GM12878 (cell line): ENCODE measurements around the gene LEUTX. TPM values are rescaled to one million over a fixed set of nuclear protein-coding genes. Genes with fewer than 3 reads are reported as not detected.

Experiments used
- ATAC-seq: fragments of 200-7000 bp; cut with Tn5 transposase; 3 replicates; pipeline ENCODE4 v1.9.1; 2020; ENCODE audit warnings: mild to moderate bottlenecking, moderate library complexity
- BruUV-seq: library from RNA; stranded (reverse); fragments of 400-500 nt; replicated peaks from 2 replicates; lab custom pipeline; 2021; lab: Mats Ljungman, UMichigan
- CTCF ChIA-PET: fragments of 300-600 bp; sonication (Branson Sonifier 250); formaldehyde crosslinking; extraction: SDS; loops from one replicate; lab custom pipeline; 2021; ENCODE audit warnings: inconsistent platforms; lab: Yijun Ruan, JAX
- POLR2A ChIA-PET: fragments of 350-600 bp; formaldehyde crosslinking; extraction: SDS; loops from one replicate; lab custom pipeline; 2021; ENCODE audit warnings: inconsistent platforms; lab: Charles Lee
- RAD21 ChIA-PET: fragments of 300-600 bp; sonication (Branson Sonifier 250); formaldehyde crosslinking; loops from one replicate; lab custom pipeline; 2023; ENCODE audit warnings: antibody characterized with exemption; ENCODE audit not compliant: unreplicated experiment; lab: Charles Lee
- SMC1A ChIA-PET: fragments of 300-600 bp; sonication (Branson Sonifier 250); formaldehyde crosslinking; loops from one replicate; lab custom pipeline; 2023; ENCODE audit not compliant: unreplicated experiment, uncharacterized antibody; lab: Charles Lee
- DNase-seq: peaks from one replicate; pipeline ENCODE4 v3.0.0-alpha.2; 2011; ENCODE audit warnings: low read depth, low spot score
- FAIRE-seq: peaks from 3 replicates; lab custom pipeline; 2011; peaks lifted over from hg19 to GRCh38; lab: Jason Lieb, UNC
- H2AFZ ChIP-seq: 2 replicates; pipeline ENCODE4 v1.6.0; 2011; ENCODE audit warnings: low read depth, low read length, control low read depth; ENCODE audit not compliant: control insufficient read depth
- H3K27ac ChIP-seq: 2 replicates; pipeline ENCODE4 v1.5.1; 2011; ENCODE audit warnings: control low read depth; ENCODE audit not compliant: control insufficient read depth, insufficient read depth
- H3K27me3 ChIP-seq, 2 experiments: replicated peaks in 1 of 2; 2 replicates each; pipeline versions ENCODE4 v1.6.0 to v1.6.1; 2011; ENCODE audit warnings: low read length in 1 of 2; ENCODE audit not compliant: control insufficient read depth in 2 of 2, insufficient read depth in 2 of 2
- H3K36me3 ChIP-seq, 2 experiments: 2 replicates each; pipeline ENCODE4 v1.5.1; 2011; ENCODE audit warnings: low read length in 1 of 2; ENCODE audit not compliant: control insufficient read depth in 2 of 2, insufficient read depth in 2 of 2
- H3K4me1 ChIP-seq: 2 replicates; pipeline ENCODE4 v1.6.1; 2011; ENCODE audit warnings: mild to moderate bottlenecking, low read length, moderate library complexity, mixed read lengths; ENCODE audit not compliant: control insufficient read depth, insufficient read depth
- H3K4me2 ChIP-seq: 2 replicates; pipeline ENCODE4 v1.6.0; 2011; ENCODE audit warnings: control low read depth; ENCODE audit not compliant: control insufficient read depth, insufficient read depth
- H3K4me3 ChIP-seq: fragments of 200-600 bp; sonication (generic); 2 replicates; pipeline ENCODE4 v1.5.1; 2016
- H3K79me2 ChIP-seq: 2 replicates; pipeline ENCODE4 v1.6.0; 2011; ENCODE audit warnings: low read length; ENCODE audit not compliant: control insufficient read depth, insufficient read depth
- H3K9ac ChIP-seq: 2 replicates; pipeline ENCODE4 v1.8.0; 2011; ENCODE audit warnings: low read length, control low read depth, mixed read lengths; ENCODE audit not compliant: control insufficient read depth, insufficient read depth
- H3K9me3 ChIP-seq: replicated peaks from 3 replicates; pipeline ENCODE4 v1.5.1; 2011; ENCODE audit warnings: mild to moderate bottlenecking, low read length; ENCODE audit not compliant: control insufficient read depth, insufficient read depth
- H4K20me1 ChIP-seq: 2 replicates; pipeline ENCODE4 v1.6.0; 2011; ENCODE audit not compliant: control insufficient read depth, insufficient read depth
- ATF7 ChIP-seq: fragments of 450-650 bp; IDR thresholded peaks from 2 replicates; pipeline ENCODE4 v1.6.1; 2016; ENCODE audit warnings: low read depth, mild to moderate bottlenecking
- BHLHE40 ChIP-seq, 2 experiments: fragments of 450-650 bp in 1 of 2; IDR thresholded peaks; 2 replicates each; pipeline ENCODE4 v1.6.1; 2011 to 2017; ENCODE audit warnings: low read depth in 2 of 2, borderline replicate concordance in 1 of 2, improper control_type of control experiment in 1 of 2, low read length in 1 of 2, mild to moderate bottlenecking in 1 of 2
- CBFB ChIP-seq: IDR thresholded peaks from 2 replicates; pipeline ENCODE4 v1.6.1; 2016; ENCODE audit warnings: antibody characterized with exemption, low read depth
- CREB1 ChIP-seq: IDR thresholded peaks from 2 replicates; pipeline ENCODE4 v1.6.1; 2012; ENCODE audit warnings: low read depth, mild to moderate bottlenecking, inconsistent platforms
- ETV6 ChIP-seq, 2 experiments: fragments of 450-650 bp in 1 of 2; IDR thresholded peaks in 1 of 2; conservative IDR thresholded peaks in 1 of 2; 2 replicates each; pipeline ENCODE4 v1.6.1; 2014; ENCODE audit warnings: antibody characterized with exemption in 1 of 2, borderline replicate concordance in 1 of 2, low read depth in 1 of 2, mild to moderate bottlenecking in 1 of 2, moderate library complexity in 1 of 2
- HCFC1 ChIP-seq: fragments of 150-350 bp; IDR thresholded peaks from 2 replicates; pipeline ENCODE4 v1.6.1; 2014; ENCODE audit warnings: low read length
- NFYA ChIP-seq: IDR thresholded peaks from 2 replicates; pipeline ENCODE4 v1.6.1; 2011; ENCODE audit warnings: low read depth, mild to moderate bottlenecking, low read length, improper control_type of control experiment, borderline replicate concordance
- NFYB ChIP-seq: IDR thresholded peaks from 2 replicates; pipeline ENCODE4 v1.6.1; 2011; ENCODE audit warnings: low read depth, mild to moderate bottlenecking, low read length, improper control_type of control experiment, moderate library complexity; ENCODE audit not compliant: insufficient read depth
- NR2C1 ChIP-seq: fragments of 450-650 bp; IDR thresholded peaks from 2 replicates; pipeline ENCODE4 v1.6.1; 2017; ENCODE audit warnings: antibody characterized with exemption, mild to moderate bottlenecking, moderate library complexity
- NR2C2 ChIP-seq: IDR thresholded peaks from 2 replicates; pipeline ENCODE4 v1.6.1; 2011; ENCODE audit warnings: borderline replicate concordance, low read depth; ENCODE audit not compliant: control insufficient read depth, insufficient read length
- POLR2A ChIP-seq: IDR thresholded peaks from 2 replicates; pipeline ENCODE4 v1.6.1; 2011; ENCODE audit warnings: low read depth, mild to moderate bottlenecking, low read length
- RUNX3 ChIP-seq: IDR thresholded peaks from 2 replicates; pipeline ENCODE4 v1.6.1; 2012; ENCODE audit warnings: low read length, inconsistent platforms
- SMAD1 ChIP-seq: fragments of 450-650 bp; IDR thresholded peaks from 2 replicates; pipeline ENCODE4 v1.6.1; 2018; ENCODE audit warnings: mild to moderate bottlenecking, low read depth; ENCODE audit not compliant: partially characterized antibody
- SP1 ChIP-seq: IDR thresholded peaks from one replicate; pipeline ENCODE4 v1.6.1; 2011; ENCODE audit warnings: low read depth, low read length
- SPI1 ChIP-seq: IDR thresholded peaks from 2 replicates; pipeline ENCODE4 v1.6.1; 2011; ENCODE audit warnings: low read depth, mild to moderate bottlenecking, low read length, moderate library complexity, borderline replicate concordance; ENCODE audit not compliant: insufficient read depth
- STAT1 ChIP-seq: fragments of 450-650 bp; conservative IDR thresholded peaks from 2 replicates; pipeline ENCODE4 v1.6.1; 2014; ENCODE audit warnings: antibody characterized with exemption, mild to moderate bottlenecking
- STAT3 ChIP-seq: IDR thresholded peaks from 2 replicates; pipeline ENCODE4 v1.6.1; 2011; ENCODE audit warnings: low read depth, low read length, improper control_type of control experiment
- YY1 ChIP-seq: IDR thresholded peaks from 2 replicates; pipeline ENCODE4 v1.6.1; 2011; ENCODE audit warnings: low read depth, mild to moderate bottlenecking, low read length
- WGBS: methylation state at CpG from one replicate; pipeline ENCODE4 v1.1.6; 2016; ENCODE audit warnings: low lambda C conversion rate; ENCODE audit not compliant: insufficient replicate concordance, insufficient coverage; ENCODE audit errors: missing lambda C conversion rate; 5-methylcytosine and 5-hydroxymethylcytosine counted together
- in situ Hi-C: fragments of 300-500 bp; cut with MboI; formaldehyde crosslinking; loops from 9 replicates; pipeline ENCODE4 v1.14.3; 2018; ENCODE audit warnings: mixed read lengths
- intact Hi-C: fragments of 100-400 bp; cut with micrococcal nuclease; formaldehyde crosslinking; loops from one replicate; pipeline ENCODE4 v1.14.2; 2022; ENCODE audit not compliant: unreplicated experiment
- polyA plus RNA-seq, 11 experiments: library from polyadenylated mRNA; depleted of rRNA in 4 of 11; unstranded in 6 of 11; stranded (reverse) in 5 of 11; fragments of >200 nt; fragmentation: Nextera tagmentation in 4 of 11; fragmentation: Illumina TruSeq in 1 of 11; extraction: Ambion mirVana in 4 of 11; extraction: Trizol in 1 of 11; gene quantifications; 1 replicate in 1 of 11; 2 replicates in 10 of 11; pipeline versions ENCODE4 v1.2.1 to v1.2.3, GENCODE V29; 2011 to 2016; ENCODE audit warnings: inconsistent platforms in 2 of 11, missing spikeins in 2 of 11, low read depth in 1 of 11
- total RNA-seq, 4 experiments: library from RNA; depleted of rRNA in 3 of 4; stranded (reverse); fragments of >200 nt in 3 of 4; fragmentation: Illumina TruSeq in 1 of 4; extraction: Trizol in 1 of 4; gene quantifications; 2 replicates each; pipeline versions ENCODE4 v1.2.1 to v1.2.3, GENCODE V29; 2013 to 2021
- TF ChIP-seq, protein P1 (sequence below): fragments of 450-650 bp; IDR thresholded peaks from 2 replicates; pipeline ENCODE4 v1.6.1; 2017; ENCODE audit warnings: low read depth, mild to moderate bottlenecking, moderate library complexity

Gene LEUTX
- total and polyA plus RNA-seq, 10 of the 15 experiments (the other 5 are each of a cell fraction or from before 2014, with no cell fraction given) = 0.29 to 0.46 (median 0.40) TPM; not detected in 4

- TF ChIP-seq ETV6 (conservative IDR thresholded peaks at IDR 0.05 in 1 of 2, IDR thresholded peaks at IDR 0.05 in 1 of 2; ENCODE audit: borderline replicate concordance in 1 of 2, low read depth in 1 of 2) = no peak
Observed at GRCh38 chr19:39823686-39824085, 45.0 kb downstream of the LEUTX start (continued).

GRCh38 chr19:39824143-39825092 lies 45.8 kb downstream of the LEUTX start:
- H3K4me3 ChIP-seq = peak overlapping the region; percentile 81
- H3K27me3 ChIP-seq = no peaks in the 10 kb centered on the region
- ChIA-PET POLR2A (interaction anchor here (0.6 to 2.1 kb wide), 3 partner anchors 9 to 964 kb away, joined by 3 to 10 read pairs (median 5); no protein-coding TSS in a partner anchor), CTCF (interaction anchor here (0.7 to 1.5 kb wide), 4 partner anchors 9 to 146 kb away, joined by 3 to 4 read pairs (median 4); partner anchors contain the start of genes DYRK1B and PSMC4), SMC1A (interaction anchor here (0.8 kb wide), 1 partner anchor 20 kb away, joined by 3 read pairs; no protein-coding TSS in a partner anchor), RAD21 (no interaction called here)
- peaks cover 6% of the 10 kb centered on the region for H3K79me2 ChIP-seq
- in situ Hi-C loops (no loop called here), intact Hi-C loops (no loop called here)
- no peaks in the 10 kb centered on the region for H3K9me3 ChIP-seq
- H2AFZ ChIP-seq = peak overlapping the region; percentile 86
- H3K36me3 ChIP-seq = peaks cover 6 to 7% of the 10 kb centered on the region in 2 experiments; a peak in 3 of 4 replicates
- peak; percentile 99 for ATAC-seq
- H3K27ac ChIP-seq = peak overlapping the region; percentile 53
- H4K20me1 ChIP-seq = no peaks in the 10 kb centered on the region
- H3K4me1 ChIP-seq = peaks cover 17% of the 10 kb centered on the region
- 9% methylated on average over 47 of the region's 47 CpGs for WGBS
- TSS peak; percentile 77 for BruUV-seq
- peak overlapping the region; percentile 93 for H3K4me2 ChIP-seq
- peak; percentile 67 for DNase-seq
- peak; percentile 100 for FAIRE-seq
- H3K9ac ChIP-seq = peak overlapping the region; percentile 80
- TF ChIP-seq BHLHE40 (IDR thresholded peaks at IDR 0.05; ENCODE audit: borderline replicate concordance in 1 of 2, low read depth in 2 of 2, low read length in 1 of 2) (0 out of 4 replicates have a peak, but pooled peaks of 1 of the 2 experiments have one; percentile 9), STAT3 (no peak), HCFC1 (peak; percentile 94), SMAD1 (peak; percentile 20), SP1 (peak; percentile 52), SPI1 (no peak), POLR2A (peak; percentile 77), NFYA (no peak), RUNX3 (peak; percentile 79), ATF7 (no peak), NR2C2 (peak; percentile 60), YY1 (peak; percentile 68; the same call in 1 of the 2 replicates), NR2C1 (peak; percentile 97), NFYB (peak; percentile 91), STAT1 (0 out of 2 replicates have a peak, but pooled peaks have one; percentile 11), CBFB (peak; percentile 43; the same call in 1 of the 2 replicates), CREB1 (peak; percentile 75; the same call in 1 of the 2 replicates)
- TF ChIP-seq, protein P1, sequence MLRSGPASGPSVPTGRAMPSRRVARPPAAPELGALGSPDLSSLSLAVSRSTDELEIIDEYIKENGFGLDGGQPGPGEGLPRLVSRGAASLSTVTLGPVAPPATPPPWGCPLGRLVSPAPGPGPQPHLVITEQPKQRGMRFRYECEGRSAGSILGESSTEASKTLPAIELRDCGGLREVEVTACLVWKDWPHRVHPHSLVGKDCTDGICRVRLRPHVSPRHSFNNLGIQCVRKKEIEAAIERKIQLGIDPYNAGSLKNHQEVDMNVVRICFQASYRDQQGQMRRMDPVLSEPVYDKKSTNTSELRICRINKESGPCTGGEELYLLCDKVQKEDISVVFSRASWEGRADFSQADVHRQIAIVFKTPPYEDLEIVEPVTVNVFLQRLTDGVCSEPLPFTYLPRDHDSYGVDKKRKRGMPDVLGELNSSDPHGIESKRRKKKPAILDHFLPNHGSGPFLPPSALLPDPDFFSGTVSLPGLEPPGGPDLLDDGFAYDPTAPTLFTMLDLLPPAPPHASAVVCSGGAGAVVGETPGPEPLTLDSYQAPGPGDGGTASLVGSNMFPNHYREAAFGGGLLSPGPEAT = peak; percentile 42; the same call in 1 of the 2 replicates
